GM18861 (cell line): ENCODE results near the gene ADRA2A.

ENCODE experiments used
- ATAC-seq: cut with Tn5 transposase; IDR thresholded peaks from one replicate; pipeline ENCODE4 v1.9.1; 2021; ENCODE audit not compliant: unreplicated experiment

Gene ADRA2A

GRCh38 chr10:111083222-111084095 is 6.6 kb downstream of the ADRA2A start:
- ATAC-seq, result no peak

GRCh38 chr10:111084366-111085255 is 7.8 kb downstream of the ADRA2A start:
- ATAC-seq, result no peak

- no peak for ATAC-seq
These were observed 9.0 kb downstream of the ADRA2A start for GRCh38 chr10:111085690-111086353.

GRCh38 chr10:111086574-111086973 is 9.7 kb downstream of the ADRA2A start:
- no peak for ATAC-seq

GRCh38 chr10:111087331-111087756 is 10.5 kb downstream of the ADRA2A start:
- no peak for ATAC-seq

GRCh38 chr10:111087968-111088505 is 11.2 kb downstream of the ADRA2A start:
- no peak for ATAC-seq

GRCh38 chr10:111089293-111089692 is 12.5 kb downstream of the ADRA2A start:
- no peak for ATAC-seq

- ATAC-seq, result no peak
These were observed 15.0 kb downstream of the ADRA2A start for GRCh38 chr10:111091833-111092232.

- ATAC-seq, result no peak
These were observed 17.0 kb downstream of the ADRA2A start for GRCh38 chr10:111093741-111094380.

GRCh38 chr10:111098679-111099437 is 22.0 kb downstream of the ADRA2A start:
- no peak for ATAC-seq

- ATAC-seq, result no peak
These were observed 23.4 kb downstream of the ADRA2A start for GRCh38 chr10:111100198-111100597.

GRCh38 chr10:111101796-111102195 is 25.0 kb downstream of the ADRA2A start:
- ATAC-seq, result no peak

GRCh38 chr10:111102359-111102837 is 25.6 kb downstream of the ADRA2A start:
- ATAC-seq, result no peak

- no peak for ATAC-seq
These were observed 26.5 kb downstream of the ADRA2A start for GRCh38 chr10:111103196-111103840.

- no peak for ATAC-seq
These were observed 28.0 kb downstream of the ADRA2A start for GRCh38 chr10:111104811-111105210.

GRCh38 chr10:111106081-111106480 is 29.3 kb downstream of the ADRA2A start:
- no peak for ATAC-seq

- ATAC-seq, result no peak
These were observed 30.2 kb downstream of the ADRA2A start for GRCh38 chr10:111107023-111107422.

GRCh38 chr10:111107846-111108245 is 31.0 kb downstream of the ADRA2A start:
- ATAC-seq, result no peak

- no peak for ATAC-seq
These were observed 31.6 kb downstream of the ADRA2A start for GRCh38 chr10:111108441-111108840.
